ENCODE results near the gene C1orf35.

DNA sequence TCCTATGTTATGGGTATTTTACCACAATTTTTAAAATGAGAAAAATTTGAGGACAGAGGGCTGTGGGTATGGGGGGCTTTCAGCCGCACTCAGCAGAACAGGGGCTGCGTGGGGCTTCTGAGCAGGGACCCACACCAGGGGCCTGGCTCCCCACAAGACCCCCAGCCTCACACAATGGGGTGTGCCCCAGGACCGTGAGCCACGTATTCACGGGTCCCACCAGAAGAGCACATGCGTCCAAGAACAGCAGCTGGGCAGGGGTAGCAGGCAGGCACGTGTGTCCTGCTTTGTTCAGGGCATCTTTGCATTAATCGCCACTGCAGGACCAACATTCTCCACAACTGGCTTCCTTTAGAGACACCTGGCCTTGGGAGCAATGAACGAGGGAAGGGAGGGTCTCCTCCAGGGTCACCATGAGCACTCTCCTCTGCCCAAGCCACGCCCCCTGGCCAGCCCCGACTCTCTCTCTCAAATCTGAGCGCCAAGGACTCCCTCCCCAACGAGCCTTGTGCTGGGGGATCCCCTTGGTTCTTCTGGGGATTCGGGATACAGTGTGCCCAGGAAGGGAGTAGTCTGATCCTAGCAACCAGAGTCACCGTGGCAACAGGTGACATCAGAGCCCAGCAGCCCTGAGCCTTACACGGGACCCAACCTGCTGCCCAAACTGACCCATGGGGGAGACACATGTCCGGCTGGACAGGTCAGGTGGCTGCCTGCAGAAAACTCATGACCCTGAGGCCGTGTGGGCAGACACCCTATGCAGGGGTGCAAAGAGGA, 28.0 kb downstream of the C1orf35 start:
- no peak for TF ChIP-seq POLR2A (IDR thresholded peaks at IDR 0.05; ENCODE audit: low read length)
- no peak for TF ChIP-seq GATA1 (IDR thresholded peaks at IDR 0.05; ENCODE audit: low read depth, low read length)

Data from erythroblast (primary cell).